HG03045 (cell line): Measurements from ENCODE around the gene TBC1D21.

Experiments
- ATAC-seq: cut with Tn5 transposase; IDR thresholded peaks from one replicate; pipeline ENCODE4 v1.9.1; 2021; ENCODE audit warnings: mild to moderate bottlenecking, moderate library complexity; ENCODE audit not compliant: unreplicated experiment

Gene TBC1D21

GRCh38 chr15:73858062-73858461, 15.3 kb upstream of the TBC1D21 start:
- no peak for ATAC-seq

GRCh38 chr15:73862276-73862675, 11.1 kb upstream of the TBC1D21 start:
- ATAC-seq, result no peak

DNA sequence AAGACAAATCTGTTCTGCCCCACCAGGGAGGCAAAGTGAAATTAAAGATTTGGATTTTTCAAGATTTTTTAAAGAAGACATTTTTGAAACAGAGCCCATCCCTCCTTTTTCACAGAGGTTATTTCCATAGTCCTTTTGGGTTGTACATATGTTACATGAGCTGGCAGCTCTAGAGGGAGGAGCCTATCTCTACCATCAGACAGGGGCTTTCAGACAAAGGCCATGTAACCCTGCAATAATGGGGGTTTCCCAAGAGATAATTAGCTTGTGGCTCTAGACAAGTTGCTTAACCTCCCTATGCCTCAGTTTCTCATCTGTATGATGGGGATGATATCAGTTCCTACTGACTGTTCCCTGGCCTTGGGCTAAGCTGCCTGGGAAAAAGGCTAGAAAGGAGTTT, 8.0 kb upstream of the TBC1D21 start:
- ATAC-seq, result no peak

DNA sequence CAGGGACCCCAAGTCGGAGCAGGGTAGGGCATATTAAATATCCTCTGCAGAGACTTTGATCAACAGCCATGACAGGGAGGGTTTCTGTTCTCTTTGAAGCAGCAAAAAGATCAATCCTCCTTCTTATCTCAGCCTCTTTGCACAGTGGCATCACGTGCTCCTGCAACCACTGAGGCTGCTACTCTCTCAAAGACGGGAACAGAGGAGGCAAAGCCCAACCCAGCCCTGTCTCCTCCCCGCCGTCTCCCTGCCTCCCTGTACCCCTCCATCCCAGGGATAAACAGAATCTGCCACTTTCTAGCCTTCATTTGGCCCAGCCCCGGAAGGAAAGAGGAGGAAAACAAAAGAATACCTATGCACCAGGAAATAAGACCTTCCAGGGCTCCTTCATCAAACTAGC, 7.5 kb upstream of the TBC1D21 start:
- no peak for ATAC-seq

DNA sequence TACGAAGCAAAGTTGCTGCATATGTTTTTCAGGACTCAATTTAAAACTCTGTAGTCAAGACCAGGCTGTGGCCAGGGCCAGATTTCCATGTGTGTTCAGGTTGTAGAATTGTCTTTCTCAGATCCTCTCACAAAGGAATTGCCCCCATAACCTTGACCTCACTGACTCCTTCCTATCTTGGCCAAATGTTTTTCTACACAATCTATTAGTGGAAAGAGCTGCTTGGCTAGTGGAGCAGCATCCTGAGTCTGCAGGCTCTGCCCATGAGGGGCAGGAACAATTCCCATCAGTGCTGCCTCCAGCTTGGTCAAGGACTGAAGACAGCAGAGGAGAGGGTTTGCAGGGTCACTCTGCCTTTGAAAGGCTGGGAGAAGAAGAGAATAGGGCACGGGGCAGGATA, 6.9 kb upstream of the TBC1D21 start:
- ATAC-seq, result no peak

- ATAC-seq, result no peak
These were observed 6.4 kb upstream of the TBC1D21 start for GRCh38 chr15:73866881-73867410.

DNA sequence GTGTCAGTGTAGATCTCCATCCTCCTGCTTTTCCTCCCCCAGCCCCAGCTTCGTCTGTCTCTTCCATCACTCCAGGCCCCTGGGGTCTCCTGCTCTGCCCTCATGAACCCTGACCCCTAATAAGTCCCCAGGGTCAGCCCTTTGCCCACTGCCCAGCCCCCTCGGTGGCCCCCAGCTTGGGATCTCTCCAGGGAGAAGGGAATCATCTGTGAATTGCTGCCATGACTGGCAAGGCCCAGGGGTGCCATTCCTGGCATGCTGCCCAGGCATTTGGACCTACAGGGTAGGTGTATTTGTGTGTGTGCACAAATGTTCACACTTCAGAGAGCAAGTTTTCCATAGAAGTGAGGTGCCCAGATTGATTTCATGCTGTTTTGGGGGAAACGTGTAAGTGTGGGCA, 5.9 kb upstream of the TBC1D21 start:
- ATAC-seq, result no peak

DNA sequence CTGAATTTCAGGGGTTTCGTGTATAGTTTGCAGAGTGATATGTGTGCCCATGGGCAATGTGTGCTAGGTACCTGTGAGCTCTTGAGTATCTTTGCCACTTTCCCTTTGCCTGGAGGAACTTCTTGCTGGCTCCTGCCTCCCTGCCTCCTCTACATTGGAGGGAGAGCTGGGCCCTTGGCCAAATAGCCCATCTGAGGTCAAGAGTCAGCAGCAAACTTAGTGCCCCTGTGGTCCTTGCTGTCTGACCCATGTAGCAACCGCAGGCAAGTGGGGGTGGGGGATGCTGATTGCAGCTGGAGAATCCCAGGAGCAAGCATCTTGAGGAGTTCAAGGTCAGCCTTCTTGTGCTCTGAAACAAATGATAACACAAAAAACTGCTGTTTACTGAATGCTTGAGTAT, 5.4 kb upstream of the TBC1D21 start:
- ATAC-seq, result no peak

DNA sequence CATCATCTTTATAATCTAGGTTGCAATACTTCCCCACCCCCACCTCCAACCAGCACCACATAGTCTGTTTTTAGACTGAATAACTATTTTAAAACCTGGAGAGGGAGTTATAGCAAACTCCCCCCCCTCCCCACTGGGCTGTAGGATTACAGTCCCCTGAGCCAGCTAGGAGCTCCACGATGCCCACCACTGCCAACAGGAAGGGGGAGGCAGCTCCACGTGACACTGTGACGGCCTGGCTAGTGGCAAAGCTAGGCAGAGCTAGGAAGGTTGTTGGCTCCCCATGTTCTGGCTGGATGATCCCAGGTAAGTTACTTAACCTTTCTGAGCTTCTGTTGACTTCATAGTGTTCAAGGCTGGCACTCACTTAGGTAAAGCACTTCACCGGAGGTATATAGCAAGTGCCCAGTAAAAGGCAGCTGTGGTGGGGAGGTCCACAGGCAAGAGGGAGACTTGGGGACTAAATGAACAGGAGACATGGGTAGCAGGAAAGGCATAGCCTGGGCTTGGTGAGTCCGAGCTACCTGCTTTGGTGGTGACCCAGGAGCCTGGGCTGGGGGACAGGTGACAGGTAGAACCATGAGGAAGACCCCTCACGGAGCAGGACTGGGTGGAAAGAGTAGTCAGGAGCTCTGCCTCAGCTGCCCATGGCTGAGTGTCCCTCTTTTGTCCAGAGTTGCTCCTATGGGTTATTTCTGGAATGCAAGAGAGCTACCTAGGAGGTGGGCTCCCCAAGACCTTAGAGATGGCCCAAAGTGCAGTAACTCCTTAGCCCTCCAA, 4.0 kb upstream of the TBC1D21 start:
- ATAC-seq, result no peak

DNA sequence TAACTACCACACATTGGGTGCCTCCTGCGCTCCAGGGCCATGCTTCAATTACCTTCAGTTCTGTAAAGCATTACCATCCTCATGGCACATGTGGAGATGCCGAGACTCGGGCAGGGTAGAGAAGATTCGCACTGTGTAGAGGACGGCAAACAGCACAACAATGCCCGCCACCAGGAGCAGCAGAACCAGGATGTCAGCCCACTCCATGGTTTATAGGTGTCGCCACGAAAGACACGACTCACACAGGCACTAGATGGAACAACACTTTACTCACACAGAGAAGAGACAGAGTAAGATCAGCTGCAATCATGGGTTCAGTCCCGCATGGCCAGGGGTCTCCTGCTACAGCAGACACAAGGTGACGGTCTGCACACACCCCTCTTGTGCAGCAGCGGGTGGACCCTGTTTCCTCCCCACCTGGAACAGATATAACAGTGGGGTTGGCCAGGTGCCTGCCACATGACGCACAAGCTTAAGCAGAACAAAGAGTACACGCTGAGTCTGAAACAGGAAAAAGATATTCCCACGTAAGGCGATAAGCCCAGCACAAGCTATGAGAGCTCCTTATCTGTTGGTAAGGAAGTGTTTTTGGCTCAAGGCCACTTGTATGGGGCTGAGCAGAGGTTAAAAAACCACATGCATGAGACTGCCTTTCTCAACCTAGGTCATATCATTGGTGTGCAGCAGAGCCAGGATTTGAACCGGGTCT, 2.5 kb upstream of the TBC1D21 start:
- no peak for ATAC-seq

DNA sequence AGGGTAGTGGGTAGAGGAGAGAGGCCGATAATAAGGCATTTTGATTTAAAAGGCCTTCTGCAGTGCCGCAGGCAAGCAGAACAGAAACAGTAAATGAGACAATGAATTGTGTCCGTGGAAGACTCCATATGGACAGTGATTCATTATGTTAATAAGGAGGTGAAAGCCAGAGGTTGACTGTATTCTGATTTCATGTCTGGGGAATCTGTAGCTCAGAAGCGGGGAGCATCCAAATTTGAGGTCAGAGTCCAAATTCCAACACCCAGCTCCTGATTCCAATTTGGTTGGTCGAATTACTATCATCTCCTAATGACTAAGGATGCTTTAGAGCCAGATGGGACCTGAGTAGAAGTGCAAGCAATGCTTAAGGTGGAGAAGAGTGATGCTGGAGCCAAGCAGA, 1.0 kb upstream of the TBC1D21 start:
- ATAC-seq, result no peak

GRCh38 chr15:73873889-73874511, 636 bp downstream of the TBC1D21 start:
- no peak for ATAC-seq

DNA sequence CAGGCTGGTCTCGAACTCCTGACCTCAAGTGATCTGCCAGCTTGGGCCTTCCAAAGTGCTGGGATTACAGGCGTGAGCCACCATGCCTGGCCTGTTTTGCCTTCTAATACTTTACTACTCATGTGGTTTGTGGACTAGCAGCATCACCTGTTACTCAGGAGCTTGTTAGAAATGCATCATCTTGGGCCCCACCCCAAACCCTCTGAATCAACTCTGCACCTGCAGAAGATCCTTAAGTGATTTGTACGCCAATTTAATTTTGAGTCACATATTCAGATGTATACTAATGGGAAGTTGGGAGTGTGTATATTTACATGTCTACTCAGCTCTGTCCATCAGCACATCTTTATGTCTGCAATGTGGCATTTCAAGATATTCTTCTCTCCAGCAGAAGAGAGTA, 6.1 kb downstream of the TBC1D21 start:
- ATAC-seq, result no peak

DNA sequence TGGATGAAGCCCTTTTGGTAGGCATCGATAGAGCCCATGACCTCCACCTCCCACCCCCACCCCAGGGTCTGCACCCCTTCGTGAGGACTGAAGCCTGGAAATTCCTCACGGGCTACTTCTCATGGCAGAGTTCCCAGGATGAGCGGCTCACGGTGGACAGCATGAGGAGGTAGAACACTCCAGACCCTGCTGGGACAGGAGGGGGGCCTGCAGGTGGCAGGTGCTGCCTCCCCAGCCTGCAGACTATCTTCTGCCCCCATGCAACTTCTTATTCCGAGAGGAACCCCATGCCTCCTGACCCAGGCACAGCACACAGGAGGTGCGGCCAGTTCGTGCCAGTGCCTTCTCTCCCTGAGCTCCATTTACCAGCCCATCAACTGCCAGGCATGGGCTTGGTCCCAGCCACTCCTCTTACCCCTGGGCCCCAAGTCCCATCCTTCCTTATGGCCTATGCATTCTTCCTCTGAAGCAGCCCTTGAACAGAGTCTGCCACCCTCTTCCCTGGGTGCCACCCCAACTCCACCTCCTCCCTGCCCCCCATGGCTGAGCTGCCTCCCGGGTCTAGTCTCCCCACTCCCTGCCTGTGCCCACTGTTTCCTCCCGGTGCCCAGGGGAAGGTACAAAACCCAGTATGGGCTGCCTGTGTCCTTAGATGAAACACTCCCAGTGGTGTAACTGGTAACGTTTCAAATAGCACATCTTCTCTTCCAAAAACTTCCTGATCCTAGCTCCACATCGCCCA, 8.4 kb downstream of the TBC1D21 start:
- ATAC-seq, result no peak

- ATAC-seq, result no peak
These were observed 9.5 kb downstream of the TBC1D21 start for GRCh38 chr15:73882761-73883419.

- no peak for ATAC-seq
These were observed 10.8 kb downstream of the TBC1D21 start for GRCh38 chr15:73884159-73884558.

- ATAC-seq, result no peak
These were observed 12.8 kb downstream of the TBC1D21 start for GRCh38 chr15:73885954-73886700.

DNA sequence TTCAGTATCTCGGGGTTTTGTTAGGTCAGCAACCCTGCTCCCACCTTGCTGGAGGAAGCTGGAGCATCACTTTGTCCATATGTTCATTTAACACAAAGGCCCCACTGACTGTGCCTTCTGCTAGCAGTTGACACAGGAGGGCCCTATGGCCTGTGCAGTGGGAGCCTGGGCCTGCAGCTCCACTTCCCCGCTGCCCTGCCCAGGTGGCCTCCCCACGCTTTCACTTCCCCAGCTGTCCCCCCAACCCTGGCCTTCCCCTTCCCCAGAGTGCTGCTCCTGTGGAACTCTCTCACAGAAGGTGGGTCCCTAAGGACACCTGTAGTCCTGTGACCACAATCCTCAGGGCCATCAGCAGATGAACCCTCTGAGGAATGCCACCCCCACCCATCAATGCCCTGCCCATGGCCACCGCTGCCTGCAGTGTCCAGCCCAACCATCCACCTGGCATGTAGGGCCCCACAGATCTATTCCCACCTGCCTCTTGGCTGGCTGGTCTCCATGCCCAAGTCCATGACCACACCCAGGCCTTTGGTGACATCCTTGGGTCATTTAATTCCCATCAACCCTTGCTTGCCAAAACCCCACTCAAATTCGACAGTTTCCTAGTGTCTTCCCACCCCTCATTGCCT, 13.5 kb downstream of the TBC1D21 start:
- no peak for ATAC-seq

- ATAC-seq, result no peak
These were observed 14.1 kb downstream of the TBC1D21 start for GRCh38 chr15:73887481-73887880.
